Activated CD4-positive, CD25-positive, alpha-beta regulatory T cell treated with anti-CD3 and anti-CD28 coated beads, Interleukin-2, amount 50 U/mL, for 24 hours (primary cell): Measurements from ENCODE around the gene MAP3K12.
A peak's percentile ranks its signal among the peaks of the same experiment; 100 is the strongest.
"Not testable (repeated sequence)": the region's sequence is repeated elsewhere in the genome, so short reads cannot be mapped to it uniquely, and the experiment has no call there.

Experiments
- ATAC-seq, 2 donors: fragments of 150-1000 bp; cut with Tn5 transposase; one replicate each; pipeline ENCODE4 v1.10.0; 2021; ENCODE audit warnings: mild to moderate bottlenecking in 1 of 2, moderate library complexity in 1 of 2

The MAP3K12 gene

DNA sequence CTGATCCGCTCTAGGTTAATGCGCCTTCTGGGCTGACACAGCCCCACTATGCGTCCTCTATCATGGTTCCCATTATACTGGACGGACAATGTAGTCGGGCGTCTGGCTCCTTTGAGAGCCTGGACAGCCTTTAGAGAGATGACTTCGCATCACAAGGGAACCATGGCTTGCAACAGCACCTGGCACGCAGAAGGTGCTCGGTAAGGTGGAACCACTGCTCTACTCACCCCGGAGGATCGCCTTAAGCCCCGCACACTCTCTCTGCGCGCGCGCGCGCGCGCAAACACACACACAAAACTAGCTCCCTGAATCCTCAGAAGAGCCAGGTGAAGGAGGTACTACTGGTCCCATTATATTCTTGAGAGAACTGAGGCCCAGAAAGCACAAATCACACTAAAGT is 7.1 kb downstream of the MAP3K12 start:
- ATAC-seq: no peak

DNA sequence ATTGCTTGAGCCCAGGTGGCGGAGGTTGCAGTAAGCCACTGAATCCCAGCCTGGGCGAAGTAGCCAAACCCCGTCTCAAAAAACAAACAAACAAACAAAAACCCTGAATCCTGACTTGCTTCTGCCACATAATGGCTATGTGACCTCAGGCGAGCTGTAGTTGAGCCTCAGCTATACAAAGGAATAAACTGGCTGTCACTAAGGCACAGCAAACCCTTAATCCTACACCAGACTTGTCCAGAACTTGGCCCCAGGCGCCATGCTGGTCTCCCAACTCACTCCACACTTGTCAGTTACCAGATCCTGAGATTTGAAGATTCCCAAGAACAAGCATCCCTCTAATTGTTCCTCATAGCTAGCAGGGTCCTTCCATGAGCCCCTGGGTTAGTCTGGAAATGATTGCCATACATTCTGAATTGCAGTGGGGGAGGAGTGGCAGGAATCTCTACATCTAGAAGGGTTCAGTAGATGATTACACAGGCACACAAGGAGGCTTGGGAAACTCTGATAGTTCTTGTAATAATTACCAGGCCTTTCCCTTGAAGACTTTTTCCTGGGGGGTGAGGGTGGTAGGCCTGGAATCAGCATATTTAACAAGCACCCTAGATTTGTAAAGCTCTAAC is 9.9 kb downstream of the MAP3K12 start:
- no peak for ATAC-seq

DNA sequence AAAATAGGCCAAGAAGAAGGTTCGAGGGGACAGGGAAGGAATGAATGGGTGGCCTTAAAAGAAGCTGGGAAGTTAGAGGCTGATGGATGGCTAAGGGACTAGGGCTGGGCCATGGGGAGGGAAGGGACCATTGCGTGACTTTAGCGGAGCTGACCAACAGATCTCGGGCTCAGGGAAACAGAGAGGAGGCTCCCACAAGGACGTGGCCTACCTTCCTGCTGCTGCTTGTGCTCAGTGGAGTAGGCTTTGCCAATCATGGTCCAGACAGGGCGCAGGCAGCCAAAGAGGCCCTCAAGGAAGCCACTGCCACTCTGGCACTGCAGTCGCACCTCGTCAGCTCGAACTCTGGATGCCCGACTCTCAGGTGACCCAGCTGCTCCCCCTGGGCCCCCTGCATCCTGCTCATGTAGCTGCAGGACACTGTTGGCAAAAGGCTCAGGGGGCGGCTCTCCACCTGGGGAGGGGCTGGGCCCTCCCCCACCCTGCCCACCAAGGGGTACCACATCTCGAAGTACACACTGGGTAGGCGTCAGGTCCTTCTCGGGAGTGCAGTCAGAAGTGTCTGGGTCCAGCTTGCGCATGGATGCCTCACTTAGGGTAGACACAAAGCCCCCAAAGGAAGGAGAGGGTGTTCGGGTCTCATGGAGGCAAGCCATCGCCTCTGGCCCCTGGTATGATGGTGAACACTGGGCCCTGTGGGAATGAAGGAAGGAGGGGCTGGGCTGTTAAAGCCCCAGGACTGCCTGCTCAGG is 12.3 kb downstream of the MAP3K12 start:
- no peak for ATAC-seq

DNA sequence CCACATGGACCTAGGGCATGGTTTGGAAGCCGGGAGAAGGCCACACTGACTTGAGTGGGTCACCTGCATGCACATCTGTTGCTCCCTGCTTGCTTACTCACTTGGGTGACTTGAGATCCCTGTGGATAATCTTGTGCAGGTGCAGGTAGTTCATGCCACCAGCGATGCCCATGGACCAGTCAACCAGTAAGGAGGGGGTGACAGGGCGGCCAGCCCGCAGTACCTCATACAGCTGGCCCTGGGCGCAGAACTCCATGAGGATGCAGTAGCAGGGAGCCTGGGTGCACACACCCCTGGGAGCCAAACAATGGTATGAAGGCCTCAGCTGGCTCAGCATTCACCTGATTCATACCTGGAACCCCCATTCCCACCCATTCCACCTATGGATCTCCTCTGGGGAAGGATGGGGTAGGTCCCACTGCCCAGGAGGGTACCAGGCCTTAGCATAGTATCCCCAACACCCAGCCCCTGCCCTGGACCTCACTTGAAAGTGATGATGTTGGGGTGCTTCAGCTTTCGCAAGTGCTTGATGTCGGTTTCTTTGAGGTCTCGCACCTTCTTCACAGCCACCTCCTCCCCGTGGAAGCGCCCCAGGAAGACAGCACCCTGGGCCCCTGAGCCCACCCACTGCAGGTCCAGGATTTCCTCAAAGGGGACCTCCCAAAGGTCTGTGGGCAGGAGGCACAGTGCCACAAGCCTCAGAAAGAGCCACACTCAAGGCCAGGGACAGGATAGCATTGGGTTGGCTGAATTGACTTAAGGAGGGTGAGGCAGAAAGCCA is 13.1 kb downstream of the MAP3K12 start:
- ATAC-seq: no peak

GRCh38 chr12:53484686-53485575 is 14.3 kb downstream of the MAP3K12 start:
- ATAC-seq: no peak

DNA sequence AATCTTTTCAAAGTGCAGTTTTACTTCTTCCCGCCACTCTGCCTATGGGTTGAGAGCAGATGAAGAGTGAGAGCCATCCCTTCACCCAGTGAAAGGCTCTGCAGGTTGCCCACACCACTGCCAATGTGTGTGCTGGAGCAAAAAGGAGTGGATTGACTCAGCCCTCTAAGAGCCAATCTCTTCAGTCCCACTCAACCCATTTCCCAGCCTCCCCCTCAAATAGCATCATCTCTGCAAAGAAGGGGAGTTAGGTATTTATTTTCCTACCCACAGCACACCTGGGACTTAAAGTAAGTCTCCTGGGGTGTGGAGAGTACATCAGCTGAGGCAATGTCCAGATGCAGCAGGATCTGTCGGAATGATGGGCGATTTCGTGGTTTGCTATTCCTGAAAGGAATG is 15.3 kb downstream of the MAP3K12 start:
- ATAC-seq: no peak

DNA sequence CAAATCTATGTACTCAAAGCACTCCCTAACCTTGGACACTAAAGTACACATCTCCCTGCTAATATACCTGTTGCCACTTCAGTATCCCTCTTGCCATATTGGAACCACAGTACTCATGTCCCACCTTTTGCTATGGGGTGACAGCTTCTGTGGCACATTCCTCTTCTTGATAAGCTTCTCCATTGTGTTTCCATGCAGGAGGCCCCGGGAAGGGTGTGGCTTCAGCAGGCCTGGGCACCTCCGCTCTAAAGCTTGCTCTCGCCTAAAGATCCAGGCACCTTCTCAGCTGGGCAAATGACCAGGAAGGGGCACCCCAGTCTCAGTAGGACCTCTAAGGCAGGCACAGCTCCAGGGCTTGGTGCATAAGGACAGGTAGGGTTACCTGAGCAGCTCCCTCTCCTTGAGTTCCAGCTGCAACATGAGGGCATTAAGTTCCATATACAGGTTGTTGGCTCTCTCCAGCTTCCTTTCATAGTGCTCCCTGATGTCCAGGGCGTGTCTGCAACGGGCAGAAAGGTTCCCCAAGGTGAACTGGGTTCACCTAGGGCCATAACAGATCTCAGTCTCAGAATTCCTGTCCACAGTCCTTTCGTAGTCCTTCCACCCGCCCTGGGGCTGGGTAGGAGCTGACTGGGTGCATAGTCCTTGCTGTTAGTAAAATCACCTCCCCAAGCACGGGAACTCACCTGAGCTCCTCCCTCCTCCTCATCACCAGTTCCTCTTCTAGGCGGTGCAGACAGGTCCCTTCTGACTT is 15.9 kb downstream of the MAP3K12 start:
- no peak for ATAC-seq

GRCh38 chr12:53482626-53483168 is 16.6 kb downstream of the MAP3K12 start:
- no peak for ATAC-seq

DNA sequence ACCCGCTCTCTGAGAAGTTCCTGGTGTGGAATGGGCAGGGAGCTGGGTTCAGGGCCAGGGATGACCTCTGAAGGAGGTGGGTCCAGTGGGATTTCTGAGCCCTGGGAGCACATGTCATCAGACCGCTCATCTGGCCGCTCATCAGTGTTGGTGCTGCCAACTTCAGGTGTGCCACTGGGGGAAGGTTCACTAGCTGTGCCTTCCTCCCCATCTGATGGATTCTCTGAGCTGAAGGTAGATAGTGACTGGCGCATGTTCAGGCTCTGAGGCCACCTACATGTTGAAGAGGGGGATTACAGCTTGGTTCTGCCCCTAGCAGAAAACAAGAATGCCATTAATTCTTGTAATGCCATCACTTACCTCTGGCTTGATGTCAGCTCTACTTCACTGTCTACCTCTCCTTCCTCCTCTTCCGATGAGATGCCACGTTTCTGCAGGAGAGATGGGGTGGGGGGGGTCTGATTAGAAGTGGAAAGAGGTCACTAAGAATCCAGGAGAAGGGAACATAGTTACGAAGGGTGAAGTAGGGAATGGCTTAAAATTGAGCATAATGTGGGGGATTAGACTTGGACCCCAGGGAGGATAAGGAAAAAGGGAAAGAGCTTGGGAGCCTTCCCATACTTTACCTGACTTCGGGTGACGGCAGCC is 17.2 kb downstream of the MAP3K12 start:
- ATAC-seq: peak in 1 of 2 donors; percentile 30

DNA sequence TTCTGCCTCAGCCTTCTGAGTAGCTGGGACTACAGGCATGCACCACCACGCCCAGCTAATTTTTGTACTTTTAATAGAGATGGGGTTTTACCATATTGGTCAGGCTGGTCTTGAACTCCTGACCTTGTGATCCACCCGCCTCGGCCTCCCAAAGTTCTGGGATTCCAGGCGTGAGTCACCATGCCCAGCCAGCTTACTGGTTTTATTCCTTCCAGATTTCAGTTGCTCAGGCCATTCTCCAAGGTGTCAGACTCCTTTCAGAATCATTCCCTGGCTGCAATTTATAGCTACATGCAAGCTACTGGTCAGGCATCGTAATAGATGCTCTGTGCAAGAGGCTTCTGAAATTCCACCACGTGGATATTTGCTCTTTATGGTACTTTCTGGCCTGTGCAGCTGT is 17.8 kb downstream of the MAP3K12 start:
- not testable (repeated sequence) for ATAC-seq

- ATAC-seq: no peak
Measured at GRCh38 chr12:53480491-53481442, 18.5 kb downstream of the MAP3K12 start.

GRCh38 chr12:53479331-53479730 is 19.9 kb downstream of the MAP3K12 start:
- no peak for ATAC-seq

DNA sequence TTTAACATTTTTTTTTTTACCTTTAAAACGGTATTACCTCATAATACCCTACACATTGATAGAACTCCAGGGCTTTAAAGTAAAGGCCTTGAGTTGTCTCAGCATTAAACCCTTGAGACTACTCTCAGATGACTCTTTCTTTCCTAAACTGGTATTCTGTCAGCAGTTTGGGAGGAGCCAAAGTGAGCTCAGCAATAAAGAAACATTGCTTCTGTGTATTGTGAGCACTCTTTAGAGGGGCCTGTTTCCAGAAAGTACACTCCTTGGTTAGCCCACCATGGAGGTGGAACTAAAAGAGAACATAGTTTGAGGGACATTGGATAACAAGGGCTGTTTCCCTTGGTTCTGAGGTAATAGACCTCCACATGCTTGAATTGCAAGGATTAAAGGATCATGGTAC is 20.4 kb downstream of the MAP3K12 start:
- peak in 1 of 2 donors; percentile 33 for ATAC-seq

DNA sequence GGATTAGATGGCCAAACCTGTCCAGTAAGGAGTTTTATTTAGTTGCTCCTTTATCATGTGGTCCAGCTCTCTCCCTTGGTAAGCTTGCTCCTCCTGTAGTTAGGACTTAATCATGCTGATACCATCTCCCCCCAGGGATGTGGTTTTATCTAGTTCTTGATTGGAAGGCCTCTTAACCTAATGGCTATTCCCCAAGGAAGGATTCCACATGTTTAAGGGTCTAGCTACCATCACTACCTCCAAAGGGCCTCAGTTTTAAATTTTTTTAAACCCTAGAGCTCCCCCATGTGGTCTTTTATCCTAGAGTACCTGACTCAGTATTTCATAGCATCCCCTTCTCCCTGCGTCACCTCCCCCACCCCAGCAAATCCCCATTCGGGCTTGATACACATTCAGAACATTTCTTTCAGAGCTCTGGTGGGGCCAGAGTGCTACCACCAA is 22.5 kb downstream of the MAP3K12 start:
- peak; percentile 27 to 42 for ATAC-seq

DNA sequence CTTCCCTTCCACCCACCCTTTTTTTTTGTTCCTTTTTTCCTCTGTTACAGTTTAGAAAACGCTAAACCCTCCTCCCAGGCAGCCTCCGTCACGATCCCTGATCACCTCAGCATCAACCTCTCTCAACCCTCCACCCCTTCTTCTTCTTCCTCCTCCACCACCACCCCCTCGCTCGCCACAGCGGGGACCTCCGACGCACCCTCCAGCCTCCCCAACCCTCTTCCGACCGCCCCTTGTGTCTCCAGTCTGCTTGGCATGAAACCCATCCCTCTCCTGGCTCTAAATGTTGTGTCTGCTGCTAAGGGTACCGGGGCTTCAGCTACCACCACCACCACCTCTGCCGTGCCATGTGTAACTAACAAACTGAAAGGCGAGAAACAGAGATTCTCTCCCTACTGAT is 24.4 kb downstream of the MAP3K12 start:
- no peak for ATAC-seq

DNA sequence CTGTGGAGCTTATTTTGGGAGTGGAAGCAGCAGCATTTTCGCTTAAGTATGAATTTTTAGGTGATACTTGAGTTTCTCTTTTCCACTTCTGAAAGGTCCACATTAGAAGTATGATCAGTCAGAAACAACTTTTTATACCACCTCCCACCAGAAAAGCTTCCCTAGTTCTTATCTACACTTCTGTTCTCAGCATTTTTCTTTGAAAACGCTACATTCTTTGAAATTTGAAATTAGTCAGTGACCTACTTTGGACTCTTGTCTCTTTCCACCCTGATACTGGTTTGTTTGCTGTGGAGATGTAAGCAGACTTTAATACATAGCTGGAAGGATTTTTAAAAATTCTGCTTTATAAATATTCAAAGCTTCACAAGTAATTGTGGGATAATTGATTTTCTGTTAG is 25.2 kb downstream of the MAP3K12 start:
- no peak for ATAC-seq

DNA sequence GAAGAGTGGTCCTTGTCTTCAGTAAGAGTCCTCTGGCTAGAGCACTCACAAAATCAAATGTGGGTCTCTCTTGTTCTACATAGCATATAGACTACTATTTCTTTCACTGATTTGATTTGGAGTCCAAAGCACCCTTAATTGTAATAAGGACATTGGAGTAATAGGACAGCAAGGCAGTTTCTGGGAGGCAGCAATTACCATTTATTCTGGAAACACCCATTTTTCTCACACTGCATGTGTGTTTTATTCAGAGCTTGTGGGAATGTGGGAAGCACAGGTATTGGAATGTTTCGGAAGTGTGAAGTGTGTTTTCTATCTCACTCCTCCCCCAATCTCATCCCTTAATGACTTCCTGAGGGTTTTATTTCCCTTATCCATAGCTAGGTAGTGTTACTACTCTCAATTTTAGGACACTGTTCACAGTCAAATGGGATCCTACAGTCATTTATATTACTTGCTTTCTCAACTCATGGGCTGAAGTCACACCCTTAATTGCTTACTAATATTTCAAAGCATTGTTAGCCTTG is 27.1 kb downstream of the MAP3K12 start:
- no peak for ATAC-seq

- no peak for ATAC-seq
Measured at GRCh38 chr12:53468282-53468681, 31.0 kb downstream of the MAP3K12 start.

DNA sequence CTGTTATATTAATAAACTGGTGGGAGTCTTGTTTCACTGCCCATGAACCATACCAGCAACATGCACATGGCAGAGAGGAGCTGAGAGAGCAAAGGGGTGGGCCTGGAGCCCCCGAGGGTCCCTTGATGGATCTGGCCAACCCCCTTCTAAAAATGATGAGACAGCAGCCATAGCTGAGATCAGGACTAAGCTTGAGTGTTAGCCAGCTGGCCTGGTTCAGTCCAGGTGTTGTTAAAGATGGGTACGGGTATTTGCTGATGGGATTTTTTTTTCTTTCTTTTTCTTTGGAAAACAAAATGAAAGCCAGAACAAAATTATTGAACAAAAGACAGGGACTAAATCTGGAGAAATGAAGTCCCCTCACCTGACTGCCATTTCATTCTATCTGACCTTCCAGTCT is 31.4 kb downstream of the MAP3K12 start:
- no peak for ATAC-seq

DNA sequence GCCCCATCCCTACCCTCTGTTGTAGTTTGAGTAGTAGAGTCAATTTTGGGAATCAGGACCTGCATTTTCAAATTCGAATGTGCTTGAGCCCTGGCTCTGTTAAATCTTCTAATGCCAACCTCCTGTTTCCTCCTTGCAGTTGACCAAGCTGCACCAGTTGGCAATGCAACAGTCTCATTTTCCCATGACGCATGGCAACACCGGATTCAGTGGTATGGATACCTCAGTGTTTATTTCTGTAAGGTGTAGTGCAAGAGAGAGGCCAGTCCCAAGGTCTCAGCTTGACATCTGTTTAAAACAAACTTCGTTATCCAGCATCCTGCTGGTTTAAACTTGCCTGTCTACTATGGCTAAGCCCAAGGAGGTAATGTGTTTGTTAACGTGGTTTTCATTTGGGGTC is 32.2 kb downstream of the MAP3K12 start:
- ATAC-seq: no peak
